CD14-positive monocyte (primary cell): ENCODE data around the gene TADA3. TPM values are rescaled to one million over a fixed set of nuclear protein-coding genes. Genes with fewer than 3 reads are reported as not detected.
A peak's percentile ranks its signal among the peaks of the same experiment; 100 is the strongest.

ENCODE experiments used
- DNase-seq, 3 donors: peaks; one replicate each; pipeline ENCODE4 v3.0.0-alpha.2; 2011 to 2022
- H2AFZ ChIP-seq: 2 replicates; pipeline ENCODE4 v1.6.0; 2012; ENCODE audit warnings: mild to moderate bottlenecking, low read depth, low read length, inconsistent platforms; ENCODE audit not compliant: insufficient read depth, poor library complexity, severe bottlenecking
- H3K27ac ChIP-seq, 2 donors: 1 replicate in 1 of 2; 2 replicates in 1 of 2; pipeline ENCODE4 v1.5.1; 2012 to 2013; ENCODE audit warnings: low read length in 2 of 2, control low read depth in 1 of 2, inconsistent platforms in 1 of 2, low read depth in 1 of 2, mild to moderate bottlenecking in 1 of 2
- H3K27me3 ChIP-seq, 2 donors: one replicate each; pipeline versions ENCODE4 v1.6.0 to v1.6.1; 2011 to 2013; ENCODE audit warnings: low read length in 2 of 2; ENCODE audit not compliant: control insufficient read depth in 2 of 2, insufficient read depth in 2 of 2
- H3K36me3 ChIP-seq, 2 donors: replicated peaks in 1 of 2; 1 replicate in 1 of 2; 2 replicates in 1 of 2; pipeline versions ENCODE4 v1.5.1 to v1.6.1; 2012 to 2013; ENCODE audit warnings: low read length in 2 of 2, control low read depth in 1 of 2, inconsistent platforms in 1 of 2, mild to moderate bottlenecking in 1 of 2; ENCODE audit not compliant: insufficient read depth in 2 of 2, control insufficient read depth in 1 of 2
- H3K4me1 ChIP-seq, 2 donors: 1 replicate in 1 of 2; 2 replicates in 1 of 2; pipeline versions ENCODE4 v1.5.1 to v1.6.1; 2012 to 2013; ENCODE audit warnings: low read length in 2 of 2, control low read depth in 1 of 2, inconsistent platforms in 1 of 2, mild to moderate bottlenecking in 1 of 2, moderate library complexity in 1 of 2; ENCODE audit not compliant: insufficient read depth in 2 of 2, control insufficient read depth in 1 of 2
- H3K4me2 ChIP-seq: replicated peaks from 2 replicates; pipeline ENCODE3; 2012; ENCODE audit warnings: low read length, moderate library complexity, mild to moderate bottlenecking; ENCODE audit not compliant: poor library complexity, severe bottlenecking; ENCODE audit errors: extremely low read depth
- H3K4me3 ChIP-seq, 3 experiments: fragments of 200-600 bp in 1 of 3; sonication (generic) in 1 of 3; replicated peaks in 1 of 3; 1 replicate in 2 of 3; 2 replicates in 1 of 3; pipeline ENCODE4 v1.5.1; 2011 to 2013; ENCODE audit warnings: low read length in 3 of 3, mild to moderate bottlenecking in 3 of 3, control low read depth in 2 of 3, low read depth in 2 of 3, inconsistent platforms in 1 of 3, moderate library complexity in 1 of 3
- H3K79me2 ChIP-seq: 2 replicates; pipeline ENCODE4 v1.6.0; 2012; ENCODE audit warnings: mild to moderate bottlenecking, control low read depth, inconsistent platforms, low read length, moderate library complexity; ENCODE audit not compliant: insufficient read depth
- H3K9ac ChIP-seq: 2 replicates; pipeline ENCODE4 v1.6.0; 2017; ENCODE audit warnings: low read length, mild to moderate bottlenecking; ENCODE audit not compliant: insufficient read depth, poor library complexity, severe bottlenecking
- H3K9me3 ChIP-seq, 2 donors: replicated peaks in 1 of 2; 1 replicate in 1 of 2; 2 replicates in 1 of 2; pipeline versions ENCODE4 v1.5.1 to v1.6.1; 2012 to 2013; ENCODE audit warnings: low read length in 2 of 2, control low read depth in 1 of 2; ENCODE audit not compliant: control insufficient read depth in 1 of 2, insufficient read depth in 1 of 2
- H4K20me1 ChIP-seq: 2 replicates; pipeline ENCODE4 v1.6.0; 2012; ENCODE audit warnings: mild to moderate bottlenecking, low read length, control low read depth, moderate library complexity; ENCODE audit not compliant: insufficient read depth
- H3K27ac Mint-ChIP-seq, 7 donors: one replicate each; pipeline ENCODE4 v1.8.0; 2020; ENCODE audit warnings: mild to moderate bottlenecking in 7 of 7, mixed read lengths in 7 of 7, moderate library complexity in 6 of 7, inconsistent platforms in 2 of 7
- H3K27me3 Mint-ChIP-seq, 3 donors: one replicate each; pipeline ENCODE4 v1.8.0; 2021 to 2022; ENCODE audit warnings: low read depth in 3 of 3, mild to moderate bottlenecking in 3 of 3, mixed read lengths in 3 of 3, moderate library complexity in 3 of 3, inconsistent platforms in 1 of 3
- H3K36me3 Mint-ChIP-seq, 2 donors: one replicate each; pipeline ENCODE4 v1.8.0; 2020; ENCODE audit warnings: mixed read lengths in 2 of 2, inconsistent platforms in 1 of 2, mild to moderate bottlenecking in 1 of 2
- H3K4me1 Mint-ChIP-seq: one replicate; pipeline ENCODE4 v1.8.0; 2020; ENCODE audit warnings: mild to moderate bottlenecking, mixed read lengths
- H3K4me3 Mint-ChIP-seq, 2 donors: one replicate each; pipeline ENCODE4 v1.8.0; 2020; ENCODE audit warnings: mild to moderate bottlenecking in 2 of 2, mixed read lengths in 2 of 2, moderate library complexity in 1 of 2
- H3K9me3 Mint-ChIP-seq, 7 donors: one replicate each; pipeline ENCODE4 v1.8.0; 2020 to 2022; ENCODE audit warnings: mixed read lengths in 7 of 7, mild to moderate bottlenecking in 6 of 7, moderate library complexity in 6 of 7, inconsistent platforms in 2 of 7
- WGBS: methylation state at CpG from one replicate; pipeline ENCODE4 v1.1.5; 2013; ENCODE audit warnings: missing lambda C conversion rate; ENCODE audit not compliant: insufficient coverage; 5-methylcytosine and 5-hydroxymethylcytosine counted together
- intact Hi-C, 2 donors: fragments of 100-400 bp; cut with micrococcal nuclease; formaldehyde crosslinking; loops; one replicate each; pipeline versions ENCODE4 v1.15.0 to v1.15.1; 2023
- polyA plus RNA-seq, 3 donors: library from polyadenylated mRNA; depleted of rRNA in 1 of 3; unstranded in 2 of 3; stranded (reverse) in 1 of 3; fragments of 300-500 nt in 2 of 3; fragments of >200 nt in 1 of 3; fragmentation: Illumina TruSeq in 2 of 3; gene quantifications; 1 replicate in 2 of 3; 2 replicates in 1 of 3; pipeline ENCODE4 v1.2.3, GENCODE V29; 2012 to 2021
- TF ChIP-seq, protein P1 (sequence below): fragments of 200-600 bp; IDR thresholded peaks from one replicate; pipeline ENCODE4 v1.8.0; 2022; ENCODE audit warnings: antibody characterized with exemption, mild to moderate bottlenecking

The TADA3 gene
- polyA plus RNA-seq, 3 donors, result 36.1 to 47.2 (median 46.9) TPM

DNA sequence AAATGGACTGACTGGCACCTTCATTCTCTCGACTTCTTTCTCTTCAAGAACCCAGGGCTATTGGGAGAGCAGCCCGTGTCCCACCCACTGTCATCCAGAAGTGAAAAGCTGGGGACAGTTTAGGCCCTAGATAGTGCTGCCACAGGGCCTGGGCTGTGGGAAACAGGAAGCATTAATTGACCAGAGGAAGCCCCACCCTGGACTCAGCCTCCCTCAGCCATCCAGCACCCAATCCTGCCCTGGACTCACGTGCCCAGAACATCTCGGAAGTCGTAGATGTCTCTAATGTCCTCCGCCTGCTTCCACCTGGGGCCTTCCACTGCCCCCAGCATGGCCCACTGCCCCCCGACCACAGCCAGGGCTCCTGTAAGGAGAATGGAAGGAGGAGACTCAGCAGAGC, 24.9 kb downstream of the TADA3 start:
- peaks cover 44 to 51% of the 10 kb centered on the region in 2 donors for H3K4me1 ChIP-seq
- Mint-ChIP-seq H3K4me1 (peaks cover 54% of the 10 kb centered on the region), H3K9me3 (peaks cover 0 to 1% (median 0%) of the 10 kb centered on the region in 7 donors), H3K36me3 (peaks cover 28 to 48% of the 10 kb centered on the region in 2 donors), H3K4me3 (peak overlapping the region; percentile 67 to 95), H3K27ac (peak overlapping the region; percentile 79 to 93 (median 89)), H3K27me3 (peaks cover 0 to 16% (median 12%) of the 10 kb centered on the region in 3 donors)
- H3K27me3 ChIP-seq, result no peaks in the 10 kb centered on the region
- WGBS, result no CpG with 5 or more reads among the region's 7 CpGs
- intact Hi-C loops, result no loop called here
- TF ChIP-seq, protein P1, sequence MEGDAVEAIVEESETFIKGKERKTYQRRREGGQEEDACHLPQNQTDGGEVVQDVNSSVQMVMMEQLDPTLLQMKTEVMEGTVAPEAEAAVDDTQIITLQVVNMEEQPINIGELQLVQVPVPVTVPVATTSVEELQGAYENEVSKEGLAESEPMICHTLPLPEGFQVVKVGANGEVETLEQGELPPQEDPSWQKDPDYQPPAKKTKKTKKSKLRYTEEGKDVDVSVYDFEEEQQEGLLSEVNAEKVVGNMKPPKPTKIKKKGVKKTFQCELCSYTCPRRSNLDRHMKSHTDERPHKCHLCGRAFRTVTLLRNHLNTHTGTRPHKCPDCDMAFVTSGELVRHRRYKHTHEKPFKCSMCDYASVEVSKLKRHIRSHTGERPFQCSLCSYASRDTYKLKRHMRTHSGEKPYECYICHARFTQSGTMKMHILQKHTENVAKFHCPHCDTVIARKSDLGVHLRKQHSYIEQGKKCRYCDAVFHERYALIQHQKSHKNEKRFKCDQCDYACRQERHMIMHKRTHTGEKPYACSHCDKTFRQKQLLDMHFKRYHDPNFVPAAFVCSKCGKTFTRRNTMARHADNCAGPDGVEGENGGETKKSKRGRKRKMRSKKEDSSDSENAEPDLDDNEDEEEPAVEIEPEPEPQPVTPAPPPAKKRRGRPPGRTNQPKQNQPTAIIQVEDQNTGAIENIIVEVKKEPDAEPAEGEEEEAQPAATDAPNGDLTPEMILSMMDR, result no peak
- H3K4me2 ChIP-seq, result peak overlapping the region; percentile 96
- H3K9me3 ChIP-seq, result no peaks in the 10 kb centered on the region
- H2AFZ ChIP-seq, result peak overlapping the region; percentile 35
- H3K4me3 ChIP-seq, result peak overlapping the region in 1 of 3 experiments; percentile 89
- peaks cover 18% of the 10 kb centered on the region for H3K79me2 ChIP-seq
- peaks cover 9% of the 10 kb centered on the region for H4K20me1 ChIP-seq
- peak overlapping the region; percentile 30 for H3K9ac ChIP-seq
- peak; percentile 56 to 61 (median 58) for DNase-seq
- peak overlapping the region; percentile 21 to 78 for H3K27ac ChIP-seq
- H3K36me3 ChIP-seq, result peaks cover 19 to 37% of the 10 kb centered on the region in 2 donors

DNA sequence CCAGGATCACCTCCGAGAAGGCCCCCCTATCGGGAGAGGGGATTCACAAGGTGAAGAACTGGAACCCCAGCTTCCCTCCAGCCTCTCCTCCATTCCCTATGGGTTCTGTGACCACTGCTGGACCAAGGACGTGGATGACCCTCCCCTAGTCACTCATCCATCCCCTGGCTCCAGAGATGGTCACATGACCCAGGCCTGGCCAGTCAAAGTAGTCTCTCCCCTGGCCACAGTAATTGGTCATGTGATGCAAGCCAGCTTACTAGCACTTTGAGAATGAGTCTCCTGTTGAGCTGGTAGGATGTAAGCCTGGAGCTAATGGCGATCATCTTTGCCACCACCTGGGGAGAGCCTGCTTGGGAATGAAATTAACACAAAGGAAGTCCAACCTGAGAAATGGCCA, 26.4 kb downstream of the TADA3 start:
- peaks cover 18% of the 10 kb centered on the region for H3K79me2 ChIP-seq
- H3K36me3 Mint-ChIP-seq, result peaks cover 41 to 63% of the 10 kb centered on the region in 2 donors
- peaks cover 0 to 11% (median 11%) of the 10 kb centered on the region in 3 donors for H3K27me3 Mint-ChIP-seq
- H3K9ac ChIP-seq, result no peak overlapping the region
- H3K27ac Mint-ChIP-seq, result no peak overlapping the region
- 100% methylated on average over 3 of the region's 4 CpGs for WGBS
- intact Hi-C loops, result no loop called here
- H3K4me3 ChIP-seq, result no peak overlapping the region
- TF ChIP-seq, protein P1, result no peak
- peaks cover 33 to 53% of the 10 kb centered on the region in 2 donors for H3K36me3 ChIP-seq
- H3K4me1 ChIP-seq, result peaks cover 44 to 50% of the 10 kb centered on the region in 2 donors
- no peak overlapping the region for H3K4me3 Mint-ChIP-seq
- no peaks in the 10 kb centered on the region for H3K27me3 ChIP-seq
- DNase-seq, result no peak
- no peak overlapping the region for H3K27ac ChIP-seq
- H4K20me1 ChIP-seq, result peaks cover 24% of the 10 kb centered on the region
- H3K4me1 Mint-ChIP-seq, result peaks cover 50% of the 10 kb centered on the region
- H3K9me3 Mint-ChIP-seq, result peaks cover 0 to 2% (median 0%) of the 10 kb centered on the region in 7 donors
- H2AFZ ChIP-seq, result no peak overlapping the region
- no peaks in the 10 kb centered on the region for H3K9me3 ChIP-seq
- H3K4me2 ChIP-seq, result no peak overlapping the region
